HG03175 (cell line): Measurements from ENCODE around the gene GET4.
A peak's percentile ranks its signal among the peaks of the same experiment; 100 is the strongest.

ENCODE experiments used
- ATAC-seq: cut with Tn5 transposase; IDR thresholded peaks from one replicate; pipeline ENCODE4 v1.9.1; 2021; ENCODE audit warnings: mild to moderate bottlenecking, moderate library complexity; ENCODE audit not compliant: unreplicated experiment

GET4 gene, protein sequence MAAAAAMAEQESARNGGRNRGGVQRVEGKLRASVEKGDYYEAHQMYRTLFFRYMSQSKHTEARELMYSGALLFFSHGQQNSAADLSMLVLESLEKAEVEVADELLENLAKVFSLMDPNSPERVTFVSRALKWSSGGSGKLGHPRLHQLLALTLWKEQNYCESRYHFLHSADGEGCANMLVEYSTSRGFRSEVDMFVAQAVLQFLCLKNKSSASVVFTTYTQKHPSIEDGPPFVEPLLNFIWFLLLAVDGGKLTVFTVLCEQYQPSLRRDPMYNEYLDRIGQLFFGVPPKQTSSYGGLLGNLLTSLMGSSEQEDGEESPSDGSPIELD

GRCh38 chr7:876077-876971 is at the start of gene GET4:
GET4 (plus strand) TSS chr7:876554; CDS start chr7:876646, 92 bp downstream.
- peak; percentile 73 for ATAC-seq

DNA sequence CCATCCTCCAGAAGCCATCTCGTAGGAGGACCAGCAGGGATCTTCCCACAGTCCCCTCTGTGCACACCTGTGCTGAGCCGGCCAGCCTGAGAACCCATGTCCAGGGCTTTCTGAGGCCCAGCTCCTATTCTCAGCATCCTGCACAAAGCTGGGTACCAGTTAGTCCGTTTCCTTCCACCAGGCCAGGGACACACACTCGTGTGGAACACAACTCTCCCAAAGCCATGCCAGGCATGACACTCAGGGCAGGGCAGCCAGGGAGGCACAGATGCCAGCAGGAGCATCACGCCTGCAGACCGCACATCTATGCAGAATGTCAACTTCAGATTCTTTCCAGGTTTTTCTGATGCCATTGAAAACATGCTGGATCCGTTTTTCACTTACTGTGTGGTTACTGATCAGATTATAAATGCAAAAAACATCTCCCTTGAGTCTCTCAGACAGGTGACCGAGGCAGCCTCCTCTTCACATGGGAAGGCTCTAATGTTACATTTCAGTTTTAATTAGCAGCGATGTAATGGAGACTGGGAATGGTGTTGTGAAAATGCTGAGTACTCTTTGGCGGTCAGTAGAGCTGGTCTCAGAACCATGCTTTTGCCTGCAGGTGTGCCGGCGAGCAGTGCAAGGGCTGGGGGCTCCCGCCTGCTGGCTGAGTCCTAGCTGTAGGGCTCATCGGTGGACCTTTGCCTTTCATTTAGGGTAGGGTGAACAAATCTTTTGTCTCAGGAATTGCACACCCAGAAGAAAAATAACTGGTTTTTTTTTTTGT is 47.4 kb upstream of the GET4 start:
- ATAC-seq: no peak

DNA sequence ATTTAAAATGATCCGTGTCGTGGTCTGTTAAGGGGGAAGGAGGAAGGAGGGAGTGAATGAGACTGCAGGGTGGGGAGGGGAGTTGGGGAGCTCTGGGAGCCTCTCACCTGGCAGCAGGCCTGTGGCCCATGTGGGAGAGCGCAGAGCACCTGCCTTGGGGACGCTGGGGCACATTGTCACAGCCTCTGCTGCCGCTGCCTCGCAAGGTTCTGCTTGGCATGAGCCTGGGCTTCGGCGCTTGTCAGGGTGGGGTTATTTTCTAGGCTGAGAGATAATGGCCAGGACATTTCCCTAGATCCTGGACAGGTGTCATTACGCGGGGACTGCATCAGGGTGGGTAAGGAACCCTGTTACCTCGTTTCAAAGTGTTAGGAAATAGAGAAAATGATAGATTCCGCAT is 46.3 kb upstream of the GET4 start:
- ATAC-seq: no peak

GRCh38 chr7:831596-832166 is 44.7 kb upstream of the GET4 start:
- ATAC-seq: peak; percentile 61

- peak; percentile 63 for ATAC-seq
These were observed 44.0 kb upstream of the GET4 start, which contains the start of gene SUN1 for GRCh38 chr7:832167-832967. SUN1 (plus strand) TSS chr7:832476; CDS start chr7:832525, 49 bp downstream.

DNA sequence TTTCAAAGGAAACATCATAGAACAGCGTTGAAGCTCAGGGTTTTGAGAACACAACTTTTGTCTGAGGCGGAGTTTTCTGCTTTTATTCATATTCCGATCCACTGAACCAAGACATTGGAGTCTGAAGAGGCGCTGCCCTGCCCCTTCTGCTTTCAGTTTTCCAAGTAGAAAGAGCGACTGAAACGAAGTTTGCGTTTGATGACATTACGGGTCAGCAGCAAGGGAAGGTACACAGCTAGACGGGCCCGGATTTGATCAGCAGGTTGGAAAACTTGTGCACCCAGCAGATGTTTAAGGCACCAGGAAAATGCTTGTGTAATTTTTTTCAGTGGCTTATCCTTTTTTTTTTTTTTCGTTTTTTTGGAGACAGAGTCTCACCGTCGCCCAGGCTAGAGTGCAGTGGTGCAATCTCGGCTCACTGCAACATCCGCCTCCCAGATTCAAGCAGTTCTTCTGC is 43.4 kb upstream of the GET4 start:
- ATAC-seq: no peak

GRCh38 chr7:833601-834258 is 42.6 kb upstream of the GET4 start:
- ATAC-seq: no peak

GRCh38 chr7:834277-834676 is 42.1 kb upstream of the GET4 start:
- ATAC-seq: no peak

DNA sequence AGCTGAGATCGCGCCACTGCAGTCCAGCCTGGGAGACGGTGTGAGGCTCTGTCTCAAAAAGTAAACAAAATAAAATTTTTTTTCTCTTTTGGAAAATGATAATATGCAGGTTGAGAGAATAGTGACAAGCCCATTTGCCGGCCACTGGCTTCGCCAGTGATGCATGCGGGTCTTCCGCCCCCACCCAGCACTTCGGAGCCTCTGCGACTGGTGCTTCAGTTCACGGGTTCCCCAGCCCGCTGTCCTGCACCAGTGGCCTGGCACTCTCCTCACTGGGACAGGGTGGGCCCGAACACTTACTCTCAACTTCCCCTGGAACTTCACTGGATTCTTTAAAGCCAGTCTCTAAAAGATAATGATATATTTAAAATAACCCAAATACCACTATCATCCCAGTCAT is 41.3 kb upstream of the GET4 start:
- no peak for ATAC-seq

DNA sequence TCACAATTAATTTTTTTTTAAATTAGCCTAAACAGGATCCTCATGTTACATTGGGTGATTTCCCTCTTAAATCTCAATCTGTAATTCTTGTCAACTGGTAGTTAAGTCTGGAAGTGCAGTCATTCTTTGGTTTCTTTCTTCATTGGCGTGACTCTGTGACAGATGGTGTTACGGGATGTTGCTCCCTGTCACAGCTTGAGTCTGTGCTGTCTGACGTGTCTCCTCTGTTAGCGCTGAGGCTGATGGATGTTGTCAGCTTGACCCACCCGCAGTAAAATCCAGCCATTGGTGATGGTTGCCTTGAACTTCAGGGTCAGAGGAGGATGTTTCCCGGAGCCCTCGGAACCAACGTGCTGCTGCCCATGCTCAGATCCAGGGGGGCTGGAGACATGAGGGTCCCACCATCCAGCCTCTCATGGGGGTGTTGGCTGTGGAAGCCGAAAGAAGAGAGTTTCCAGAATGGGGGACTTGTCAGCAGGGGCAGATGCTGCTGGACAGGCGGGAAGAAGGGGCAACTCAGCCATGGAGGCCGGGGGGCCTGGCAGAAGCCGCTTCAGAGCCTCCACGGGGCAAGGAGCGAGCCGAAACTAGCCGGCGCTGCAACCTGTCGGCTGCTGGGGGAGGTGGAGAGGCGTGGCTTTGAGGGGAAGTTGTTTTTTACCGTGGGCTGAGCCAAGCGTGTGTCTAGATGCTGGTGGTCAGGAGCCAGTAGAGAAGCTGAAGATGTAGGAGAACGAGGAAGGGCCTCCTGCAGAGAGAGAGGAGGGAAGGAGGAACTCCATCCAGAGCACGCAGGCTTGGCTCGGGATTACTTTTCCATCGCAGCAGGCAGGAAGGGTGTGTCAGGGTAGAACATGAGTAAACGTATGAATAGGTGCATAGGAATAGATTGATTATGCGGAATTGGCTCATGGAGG is 40.6 kb upstream of the GET4 start:
- ATAC-seq: no peak

GRCh38 chr7:836429-836828 is 39.9 kb upstream of the GET4 start:
- no peak for ATAC-seq

GRCh38 chr7:837001-837400 is 39.4 kb upstream of the GET4 start:
- no peak for ATAC-seq

- no peak for ATAC-seq
These were observed 36.3 kb upstream of the GET4 start for GRCh38 chr7:840001-840600.

GRCh38 chr7:841943-842342 is 34.4 kb upstream of the GET4 start:
- no peak for ATAC-seq

GRCh38 chr7:842431-843031 is 33.8 kb upstream of the GET4 start:
- ATAC-seq: no peak

DNA sequence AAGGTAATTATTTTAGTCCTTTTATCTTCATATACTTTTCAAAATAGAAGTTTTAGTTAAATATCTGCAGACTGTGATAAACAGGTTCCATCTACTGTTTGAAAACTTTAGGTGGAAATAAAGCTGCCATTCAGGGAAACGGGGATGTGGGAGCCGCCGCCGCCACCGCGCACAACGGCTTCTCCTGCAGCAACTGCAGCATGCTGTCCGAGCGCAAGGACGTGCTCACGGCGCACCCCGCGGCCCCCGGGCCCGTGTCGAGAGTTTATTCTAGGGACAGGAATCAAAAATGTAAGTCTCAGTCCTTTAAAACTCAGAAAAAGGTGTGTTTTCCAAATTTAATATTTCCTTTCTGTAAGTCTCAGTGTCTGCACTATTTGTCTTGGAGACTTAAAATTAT is 33.1 kb upstream of the GET4 start:
- no peak for ATAC-seq

GRCh38 chr7:844043-844442 is 32.3 kb upstream of the GET4 start:
- no peak for ATAC-seq

DNA sequence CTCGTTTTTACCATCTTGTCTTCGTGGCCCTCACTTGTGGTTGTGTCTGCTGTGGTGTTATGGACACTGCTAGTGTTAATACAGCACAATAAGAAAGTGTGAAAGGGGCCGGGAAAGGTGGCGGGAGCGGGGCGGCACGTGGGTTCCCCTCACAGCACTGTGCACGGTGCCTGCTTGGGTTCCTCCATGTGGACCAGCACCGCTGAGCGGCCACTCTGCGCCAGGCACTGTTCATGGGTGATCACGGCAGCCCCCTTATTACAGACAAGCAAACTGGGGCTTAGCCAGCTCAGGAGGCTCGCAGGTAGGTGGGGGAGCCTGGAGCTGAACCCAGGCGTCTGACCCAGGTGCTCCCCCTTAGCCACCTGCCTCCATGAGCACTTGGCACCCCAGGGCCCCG is 31.8 kb upstream of the GET4 start:
- no peak for ATAC-seq
